Ascending aorta (tissue), 2 donors: ENCODE measurements around the gene PAPPA. TPM values are rescaled to one million over a fixed set of nuclear protein-coding genes. Genes with fewer than 3 reads are reported as not detected.
A peak's percentile ranks its signal among the peaks of the same experiment; 100 is the strongest.

Source experiments
- DNase-seq, 2 donors: peaks; one replicate each; pipeline ENCODE4 v3.0.0-alpha.2; 2019; ENCODE audit warnings: low spot score in 2 of 2
- H3K27ac ChIP-seq, 2 donors: fragments of 200-600 bp; sonication (generic); one replicate each; pipeline ENCODE4 v1.5.1; 2016 to 2017; ENCODE audit warnings: mild to moderate bottlenecking in 1 of 2
- H3K27me3 ChIP-seq: fragments of 200-600 bp; sonication (generic); one replicate; pipeline ENCODE4 v1.5.1; 2017
- H3K36me3 ChIP-seq, 2 donors: fragments of 200-600 bp; sonication (generic); one replicate each; pipeline ENCODE4 v1.5.1; 2016
- H3K4me1 ChIP-seq, 2 donors: fragments of 200-600 bp; sonication (generic); one replicate each; pipeline ENCODE4 v1.5.1; 2016 to 2017; ENCODE audit warnings: mild to moderate bottlenecking in 1 of 2
- H3K4me3 ChIP-seq, 2 donors: fragments of 200-600 bp; sonication (generic); one replicate each; pipeline ENCODE4 v1.5.1; 2016 to 2017; ENCODE audit warnings: mild to moderate bottlenecking in 1 of 2
- H3K9me3 ChIP-seq, 2 donors: fragments of 200-600 bp; sonication (generic); one replicate each; pipeline ENCODE4 v1.5.1; 2016
- intact Hi-C: fragments of 100-400 bp; cut with DNase I; formaldehyde crosslinking; loops from one replicate; pipeline ENCODE4 v1.15.1; 2023
- total RNA-seq: library from RNA; depleted of rRNA; stranded (reverse); fragments of >200 nt; gene quantifications from one replicate; pipeline ENCODE4 v1.1.0, GENCODE V29; 2016
- TF ChIP-seq, protein P1 (sequence below), 3 experiments: fragments of 200-600 bp in 2 of 3; fragments of 450-650 bp in 1 of 3; sonication (generic) in 2 of 3; IDR thresholded peaks; one replicate each; pipeline ENCODE4 v1.5.1; 2016 to 2019; ENCODE audit warnings: antibody characterized with exemption in 3 of 3, mild to moderate bottlenecking in 1 of 3, moderate library complexity in 1 of 3

PAPPA gene
- total RNA-seq, 1 donor from 2014 or later: 6.0 TPM

GRCh38 chr9:116360989-116361388 lies 207.4 kb downstream of the PAPPA start:
- peaks cover 0 to 5% of the 10 kb centered on the region in 2 donors for H3K4me1 ChIP-seq
- H3K36me3 ChIP-seq: peaks cover 5 to 17% of the 10 kb centered on the region in 2 donors
- no peaks in the 10 kb centered on the region for H3K27me3 ChIP-seq
- H3K9me3 ChIP-seq: no peaks in the 10 kb centered on the region
- H3K4me3 ChIP-seq: no peak overlapping the region
- intact Hi-C loops: no loop called here
- TF ChIP-seq, protein P1, sequence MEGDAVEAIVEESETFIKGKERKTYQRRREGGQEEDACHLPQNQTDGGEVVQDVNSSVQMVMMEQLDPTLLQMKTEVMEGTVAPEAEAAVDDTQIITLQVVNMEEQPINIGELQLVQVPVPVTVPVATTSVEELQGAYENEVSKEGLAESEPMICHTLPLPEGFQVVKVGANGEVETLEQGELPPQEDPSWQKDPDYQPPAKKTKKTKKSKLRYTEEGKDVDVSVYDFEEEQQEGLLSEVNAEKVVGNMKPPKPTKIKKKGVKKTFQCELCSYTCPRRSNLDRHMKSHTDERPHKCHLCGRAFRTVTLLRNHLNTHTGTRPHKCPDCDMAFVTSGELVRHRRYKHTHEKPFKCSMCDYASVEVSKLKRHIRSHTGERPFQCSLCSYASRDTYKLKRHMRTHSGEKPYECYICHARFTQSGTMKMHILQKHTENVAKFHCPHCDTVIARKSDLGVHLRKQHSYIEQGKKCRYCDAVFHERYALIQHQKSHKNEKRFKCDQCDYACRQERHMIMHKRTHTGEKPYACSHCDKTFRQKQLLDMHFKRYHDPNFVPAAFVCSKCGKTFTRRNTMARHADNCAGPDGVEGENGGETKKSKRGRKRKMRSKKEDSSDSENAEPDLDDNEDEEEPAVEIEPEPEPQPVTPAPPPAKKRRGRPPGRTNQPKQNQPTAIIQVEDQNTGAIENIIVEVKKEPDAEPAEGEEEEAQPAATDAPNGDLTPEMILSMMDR (IDR thresholded peaks at IDR 0.05): no peak
- H3K27ac ChIP-seq: no peak overlapping the region
- no peak for DNase-seq

- Histone ChIP-seq H3K36me3 (peaks cover 5 to 17% of the 10 kb centered on the region in 2 donors), H3K27ac (no peak overlapping the region), H3K4me3 (no peak overlapping the region), H3K4me1 (peaks cover 0 to 5% of the 10 kb centered on the region in 2 donors), H3K9me3 (no peaks in the 10 kb centered on the region), H3K27me3 (no peaks in the 10 kb centered on the region)
- no peak for DNase-seq
- intact Hi-C loops: no loop called here
- TF ChIP-seq, protein P1 (IDR thresholded peaks at IDR 0.05): no peak
Measured at GRCh38 chr9:116361547-116361946, 208.0 kb downstream of the PAPPA start.

- Histone ChIP-seq H3K4me3 (no peak overlapping the region), H3K9me3 (no peaks in the 10 kb centered on the region), H3K36me3 (peaks cover 5 to 16% of the 10 kb centered on the region in 2 donors), H3K27me3 (no peaks in the 10 kb centered on the region), H3K27ac (no peak overlapping the region), H3K4me1 (peaks cover 0 to 5% of the 10 kb centered on the region in 2 donors)
- DNase-seq: no peak
- TF ChIP-seq, protein P1 (IDR thresholded peaks at IDR 0.05): no peak
- intact Hi-C loops: no loop called here
Measured at GRCh38 chr9:116362493-116362892, 208.9 kb downstream of the PAPPA start.

GRCh38 chr9:116365056-116365471 lies 211.5 kb downstream of the PAPPA start:
- Histone ChIP-seq H3K4me3 (no peak overlapping the region), H3K9me3 (no peaks in the 10 kb centered on the region), H3K27ac (peak overlapping the region; percentile 34 to 53), H3K4me1 (peaks cover 0 to 5% of the 10 kb centered on the region in 2 donors), H3K27me3 (no peaks in the 10 kb centered on the region), H3K36me3 (peaks cover 2 to 6% of the 10 kb centered on the region in 2 donors)
- peak; percentile 22 to 77 for DNase-seq
- intact Hi-C loops: no loop called here
- TF ChIP-seq, protein P1 (IDR thresholded peaks at IDR 0.05): peak in 1 of 3 experiments; percentile 25

DNA sequence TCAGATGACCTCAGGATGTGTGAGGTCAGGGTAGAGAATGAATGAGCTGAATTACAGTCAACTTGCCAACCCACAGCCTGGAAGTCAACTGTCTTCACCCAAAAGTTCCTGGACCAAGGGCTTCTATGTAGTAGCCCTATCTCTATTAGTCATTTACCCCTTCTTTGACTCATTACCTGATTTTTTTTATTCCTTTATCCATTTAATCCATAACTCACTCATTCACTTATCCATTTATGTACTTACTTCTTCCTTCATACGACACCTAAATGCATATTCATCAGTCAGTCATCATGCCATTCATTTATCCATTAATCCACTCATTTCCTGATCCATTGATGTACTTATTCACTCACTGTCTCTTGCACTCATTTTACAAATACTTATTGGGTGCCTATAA lies 212.7 kb downstream of the PAPPA start:
- no peak for DNase-seq
- intact Hi-C loops: no loop called here
- Histone ChIP-seq H3K9me3 (no peaks in the 10 kb centered on the region), H3K4me3 (no peak overlapping the region), H3K36me3 (peaks cover 0 to 5% of the 10 kb centered on the region in 2 donors), H3K27me3 (no peaks in the 10 kb centered on the region), H3K27ac (no peak overlapping the region), H3K4me1 (peaks cover 0 to 5% of the 10 kb centered on the region in 2 donors)
- TF ChIP-seq, protein P1 (IDR thresholded peaks at IDR 0.05): no peak

GRCh38 chr9:116368680-116369079 lies 215.1 kb downstream of the PAPPA start:
- H3K27me3 ChIP-seq: no peaks in the 10 kb centered on the region
- H3K4me3 ChIP-seq: no peak overlapping the region
- H3K9me3 ChIP-seq: no peaks in the 10 kb centered on the region
- intact Hi-C loops: no loop called here
- no peak for DNase-seq
- TF ChIP-seq, protein P1 (IDR thresholded peaks at IDR 0.05): no peak
- H3K27ac ChIP-seq: no peak overlapping the region
- no peaks in the 10 kb centered on the region for H3K36me3 ChIP-seq
- peaks cover 0 to 5% of the 10 kb centered on the region in 2 donors for H3K4me1 ChIP-seq
